ENCODE data around the gene SMIM29. TPM values are rescaled to one million over a fixed set of nuclear protein-coding genes. Genes with fewer than 3 reads are reported as not detected.
"Not testable (repeated sequence)": the region's sequence is repeated elsewhere in the genome, so short reads cannot be mapped to it uniquely, and the experiment has no call there.

SMIM29 gene
- polyA plus RNA-seq, 1 donor: 10.1 TPM

DNA sequence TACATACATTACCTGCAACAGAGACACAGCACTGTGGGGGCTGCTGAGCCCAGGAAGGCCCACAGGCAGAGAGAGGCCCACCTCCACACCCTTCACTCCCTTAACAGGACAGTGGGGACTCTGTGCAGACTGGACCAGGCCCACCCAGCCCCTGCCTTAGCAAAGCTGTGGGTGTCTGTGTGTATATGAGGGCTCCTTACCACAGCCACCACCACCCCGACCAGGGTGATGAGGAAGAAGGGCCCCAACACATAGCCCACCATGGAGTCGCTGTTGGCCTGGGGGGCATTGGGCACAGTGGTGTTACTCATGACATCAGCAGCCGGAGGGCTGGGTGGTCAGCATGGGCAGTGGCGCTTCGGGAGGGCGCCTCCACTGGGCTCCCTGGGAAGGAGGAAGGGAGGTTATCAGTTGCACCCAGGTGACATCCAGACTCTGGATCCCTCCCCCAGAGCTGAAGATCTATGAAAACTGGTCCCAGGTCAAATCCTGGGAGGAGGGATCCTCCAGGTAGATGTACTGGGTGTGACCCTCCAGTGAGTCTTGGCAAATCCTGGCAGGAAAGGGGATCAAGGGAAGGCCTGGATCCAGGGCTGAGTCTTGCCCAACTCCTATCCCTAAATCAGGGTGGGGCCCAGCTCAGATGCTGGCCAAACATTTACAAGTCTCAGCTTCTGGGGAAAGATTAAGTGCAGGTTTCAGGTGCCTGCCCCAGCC is 1.2 kb downstream of the SMIM29 start:
- H3K9me3 ChIP-seq (ENCODE audit: control insufficient read depth, low read depth, low read length): no peaks in the 10 kb centered on the region
- H3K4me1 ChIP-seq (ENCODE audit: control insufficient read depth, insufficient read depth, low read length): peaks cover 7% of the 10 kb centered on the region
- H3K27me3 ChIP-seq (ENCODE audit: control insufficient read depth, insufficient read depth, low read length): no peaks in the 10 kb centered on the region
- DNase-seq: no peak
- WGBS (ENCODE audit: insufficient coverage, low lambda C conversion rate): no CpG with 5 or more reads among the region's 6 CpGs
- H3K4me3 ChIP-seq (ENCODE audit: low read length): no peak overlapping the region
- H3K27ac ChIP-seq (ENCODE audit: low read length): no peak overlapping the region
- H3K36me3 ChIP-seq (ENCODE audit: control insufficient read depth, insufficient read depth, low read length): peaks cover 12% of the 10 kb centered on the region

GRCh38 chr6:34246563-34247391 is 2.0 kb downstream of the SMIM29 start:
- no peaks in the 10 kb centered on the region for H3K9me3 ChIP-seq (ENCODE audit: control insufficient read depth, low read depth, low read length)
- no CpG with 5 or more reads among the region's 8 CpGs for WGBS (ENCODE audit: insufficient coverage, low lambda C conversion rate)
- DNase-seq: peak in 1 of 2 donors; percentile 26
- peaks cover 21% of the 10 kb centered on the region for H3K36me3 ChIP-seq (ENCODE audit: control insufficient read depth, insufficient read depth, low read length)
- H3K27me3 ChIP-seq (ENCODE audit: control insufficient read depth, insufficient read depth, low read length): no peaks in the 10 kb centered on the region
- H3K4me1 ChIP-seq (ENCODE audit: control insufficient read depth, insufficient read depth, low read length): peaks cover 7% of the 10 kb centered on the region
- no peak overlapping the region for H3K4me3 ChIP-seq (ENCODE audit: low read length)
- H3K27ac ChIP-seq (ENCODE audit: low read length): no peak overlapping the region

DNA sequence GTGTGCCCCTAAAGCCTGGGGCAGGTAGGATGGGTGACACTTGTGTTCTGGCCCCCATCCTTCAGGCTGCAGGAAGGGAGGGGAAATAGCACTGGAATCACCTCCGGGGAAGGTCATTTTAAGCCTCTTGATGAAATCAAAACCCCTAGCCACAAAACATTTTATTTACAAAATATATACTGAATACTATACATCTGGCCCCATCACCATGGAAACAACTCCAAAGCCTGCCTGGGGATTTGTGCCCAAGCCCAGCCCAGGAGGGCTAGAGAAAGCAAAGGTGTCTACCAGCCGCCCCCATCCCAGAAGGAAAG is 2.6 kb downstream of the SMIM29 start:
- Histone ChIP-seq H3K9me3 (ENCODE audit: control insufficient read depth, low read depth, low read length) (no peaks in the 10 kb centered on the region), H3K27me3 (ENCODE audit: control insufficient read depth, insufficient read depth, low read length) (no peaks in the 10 kb centered on the region), H3K4me1 (ENCODE audit: control insufficient read depth, insufficient read depth, low read length) (peaks cover 7% of the 10 kb centered on the region), H3K36me3 (ENCODE audit: control insufficient read depth, insufficient read depth, low read length) (peaks cover 27% of the 10 kb centered on the region), H3K4me3 (ENCODE audit: low read length) (no peak overlapping the region), H3K27ac (ENCODE audit: low read length) (no peak overlapping the region)
- no CpG with 5 or more reads among the region's 2 CpGs for WGBS (ENCODE audit: insufficient coverage, low lambda C conversion rate)
- no peak for DNase-seq

GRCh38 chr6:34245761-34246140 is 3.1 kb downstream of the SMIM29 start:
- no CpG with 5 or more reads among the region's 7 CpGs for WGBS (ENCODE audit: insufficient coverage, low lambda C conversion rate)
- not testable (repeated sequence) for H3K4me1 ChIP-seq (ENCODE audit: control insufficient read depth, insufficient read depth, low read length); DNase-seq; H3K4me3 ChIP-seq (ENCODE audit: low read length); H3K27ac ChIP-seq (ENCODE audit: low read length); H3K27me3 ChIP-seq (ENCODE audit: control insufficient read depth, insufficient read depth, low read length); H3K9me3 ChIP-seq (ENCODE audit: control insufficient read depth, low read depth, low read length)
- peaks cover 31% of the 10 kb centered on the region for H3K36me3 ChIP-seq (ENCODE audit: control insufficient read depth, insufficient read depth, low read length)

GRCh38 chr6:34245032-34245760 is 3.6 kb downstream of the SMIM29 start:
- DNase-seq; H3K9me3 ChIP-seq (ENCODE audit: control insufficient read depth, low read depth, low read length); H3K4me3 ChIP-seq (ENCODE audit: low read length); H3K27me3 ChIP-seq (ENCODE audit: control insufficient read depth, insufficient read depth, low read length); H3K4me1 ChIP-seq (ENCODE audit: control insufficient read depth, insufficient read depth, low read length); H3K27ac ChIP-seq (ENCODE audit: low read length): not testable (repeated sequence)
- H3K36me3 ChIP-seq (ENCODE audit: control insufficient read depth, insufficient read depth, low read length): peaks cover 31% of the 10 kb centered on the region
- WGBS (ENCODE audit: insufficient coverage, low lambda C conversion rate): no CpG with 5 or more reads among the region's 13 CpGs

- Histone ChIP-seq H3K4me1 (ENCODE audit: control insufficient read depth, insufficient read depth, low read length) (peaks cover 18% of the 10 kb centered on the region), H3K9me3 (ENCODE audit: control insufficient read depth, low read depth, low read length) (no peaks in the 10 kb centered on the region), H3K4me3 (ENCODE audit: low read length) (no peak overlapping the region), H3K27ac (ENCODE audit: low read length) (no peak overlapping the region), H3K36me3 (ENCODE audit: control insufficient read depth, insufficient read depth, low read length) (peaks cover 31% of the 10 kb centered on the region), H3K27me3 (ENCODE audit: control insufficient read depth, insufficient read depth, low read length) (no peaks in the 10 kb centered on the region)
- no peak for DNase-seq
- WGBS (ENCODE audit: insufficient coverage, low lambda C conversion rate): no CpG with 5 or more reads among the region's 19 CpGs
Measured at GRCh38 chr6:34243901-34244884, 4.6 kb downstream of the SMIM29 start.

DNA sequence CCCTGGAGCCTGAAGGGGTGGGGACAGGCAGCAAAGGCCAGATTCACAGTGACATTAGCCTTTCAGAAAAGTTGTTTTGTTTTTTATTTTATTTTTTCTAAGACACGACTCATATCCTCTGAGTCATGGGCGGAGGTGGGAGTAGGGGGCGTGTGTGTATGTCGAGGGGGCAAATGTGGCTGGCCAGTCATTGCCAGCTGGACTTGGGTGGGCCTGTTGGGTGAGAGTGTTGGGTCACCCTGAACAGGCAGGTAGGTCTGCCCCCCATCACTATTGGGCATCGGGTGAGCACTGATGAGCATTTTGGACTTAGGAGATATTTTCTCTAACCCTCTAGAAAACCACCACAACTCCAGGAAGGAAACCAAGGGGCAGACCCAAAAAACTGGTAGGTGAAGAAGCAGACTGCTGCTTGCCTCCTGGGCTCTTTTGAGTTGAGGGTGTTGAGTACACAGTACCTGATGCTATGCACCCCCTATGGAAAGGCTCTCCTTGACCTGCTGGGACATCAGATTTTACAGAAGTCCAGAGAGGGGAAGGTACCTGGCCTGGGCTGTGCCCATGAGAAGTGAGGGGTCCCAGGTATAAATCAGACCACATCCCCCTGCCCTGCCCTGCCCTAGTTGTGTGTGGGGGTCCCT is 5.6 kb downstream of the SMIM29 start:
- H3K36me3 ChIP-seq (ENCODE audit: control insufficient read depth, insufficient read depth, low read length): peaks cover 31% of the 10 kb centered on the region
- no CpG with 5 or more reads among the region's 5 CpGs for WGBS (ENCODE audit: insufficient coverage, low lambda C conversion rate)
- H3K9me3 ChIP-seq (ENCODE audit: control insufficient read depth, low read depth, low read length): no peaks in the 10 kb centered on the region
- no peak for DNase-seq
- H3K27ac ChIP-seq (ENCODE audit: low read length): no peak overlapping the region
- peaks cover 25% of the 10 kb centered on the region for H3K4me1 ChIP-seq (ENCODE audit: control insufficient read depth, insufficient read depth, low read length)
- H3K27me3 ChIP-seq (ENCODE audit: control insufficient read depth, insufficient read depth, low read length): no peaks in the 10 kb centered on the region
- no peak overlapping the region for H3K4me3 ChIP-seq (ENCODE audit: low read length)

DNA sequence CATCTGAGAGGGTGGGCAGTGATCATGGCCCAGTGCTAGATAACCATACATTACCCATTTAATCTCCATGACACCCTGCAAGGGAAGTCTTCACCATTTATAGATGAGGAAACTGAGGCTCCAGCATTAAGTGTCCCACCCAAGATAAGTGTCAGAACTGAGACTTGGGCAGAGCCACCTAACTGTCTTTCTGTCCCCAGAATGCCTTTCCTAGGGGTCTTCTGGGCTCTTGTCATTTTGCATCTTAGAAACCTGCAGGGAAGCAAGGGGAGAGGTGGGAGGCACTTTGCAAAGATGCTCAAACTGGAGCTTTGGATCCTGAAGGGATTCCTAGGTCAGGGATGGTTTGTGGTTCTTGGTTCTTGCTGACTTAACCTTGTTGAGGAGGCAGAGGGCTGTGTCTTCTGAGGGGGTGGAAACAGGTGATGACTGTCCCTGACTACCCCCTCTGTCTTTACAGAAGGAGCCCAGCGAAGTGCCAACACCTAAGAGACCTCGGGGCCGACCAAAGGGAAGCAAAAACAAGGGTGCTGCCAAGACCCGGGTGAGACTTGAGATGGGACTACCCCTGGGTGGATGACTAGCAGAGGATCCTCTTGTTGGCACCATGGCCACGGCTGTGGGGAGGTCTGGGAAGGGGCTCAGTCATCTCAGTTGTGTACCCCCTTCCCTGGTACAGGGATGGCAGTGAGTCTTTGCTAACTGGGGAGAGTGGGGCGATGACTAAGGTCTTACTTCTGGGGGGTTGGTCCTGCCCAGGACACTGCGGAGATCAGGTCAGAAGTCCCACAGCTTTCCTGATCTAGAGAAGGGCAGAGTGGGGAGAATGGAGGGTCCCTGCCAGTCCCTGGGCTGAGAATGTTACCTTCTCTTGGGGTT is 6.3 kb downstream of the SMIM29 start:
- H3K4me3 ChIP-seq (ENCODE audit: low read length): no peak overlapping the region
- no peaks in the 10 kb centered on the region for H3K27me3 ChIP-seq (ENCODE audit: control insufficient read depth, insufficient read depth, low read length)
- no peak overlapping the region for H3K27ac ChIP-seq (ENCODE audit: low read length)
- peaks cover 31% of the 10 kb centered on the region for H3K36me3 ChIP-seq (ENCODE audit: control insufficient read depth, insufficient read depth, low read length)
- WGBS (ENCODE audit: insufficient coverage, low lambda C conversion rate): no CpG with 5 or more reads among the region's 7 CpGs
- H3K4me1 ChIP-seq (ENCODE audit: control insufficient read depth, insufficient read depth, low read length): peaks cover 22% of the 10 kb centered on the region
- no peak for DNase-seq
- no peaks in the 10 kb centered on the region for H3K9me3 ChIP-seq (ENCODE audit: control insufficient read depth, low read depth, low read length)
